Keratinocyte (primary cell): ENCODE measurements around the gene CACNA1C. TPM values are rescaled to one million over a fixed set of nuclear protein-coding genes. Genes with fewer than 3 reads are reported as not detected.

Experiments used
- DNase-seq: peaks from one replicate; pipeline ENCODE4 v3.0.0-alpha.2; 2011; ENCODE audit warnings: low read depth, missing footprints, low spot score
- FAIRE-seq: peaks from 2 replicates; lab custom pipeline; 2011; peaks lifted over from hg19 to GRCh38; lab: Jason Lieb, UNC
- H2AFZ ChIP-seq: 2 replicates; pipeline ENCODE4 v1.6.0; 2012; ENCODE audit warnings: low read length, control low read depth, inconsistent platforms; ENCODE audit not compliant: control insufficient read depth
- H3K27ac ChIP-seq: 2 replicates; pipeline ENCODE4 v1.5.1; 2011; ENCODE audit warnings: low read length; ENCODE audit not compliant: control insufficient read depth, insufficient read depth
- H3K27me3 ChIP-seq: 3 replicates; pipeline ENCODE4 v1.6.0; 2011; ENCODE audit warnings: low read length; ENCODE audit not compliant: control insufficient read depth, insufficient read depth; ENCODE audit errors: extremely low read depth
- H3K36me3 ChIP-seq, 2 experiments: 2 replicates in 1 of 2; 3 replicates in 1 of 2; pipeline ENCODE4 v1.5.1; 2011; ENCODE audit warnings: low read length in 2 of 2, mild to moderate bottlenecking in 1 of 2; ENCODE audit not compliant: control insufficient read depth in 2 of 2, insufficient read depth in 2 of 2; ENCODE audit errors: extremely low read depth in 1 of 2
- H3K4me1 ChIP-seq: 3 replicates; pipeline ENCODE4 v1.5.1; 2011; ENCODE audit warnings: low read length; ENCODE audit not compliant: control insufficient read depth, insufficient read depth; ENCODE audit errors: extremely low read depth
- H3K4me2 ChIP-seq: 3 replicates; pipeline ENCODE4 v1.6.0; 2011; ENCODE audit warnings: low read depth, low read length; ENCODE audit not compliant: control insufficient read depth, insufficient read depth; ENCODE audit errors: extremely low read depth
- H3K4me3 ChIP-seq, 3 experiments: fragments of 200-600 bp in 1 of 3; sonication (generic) in 1 of 3; 2 replicates in 2 of 3; 3 replicates in 1 of 3; pipeline ENCODE4 v1.5.1; 2011 to 2016; ENCODE audit warnings: low read length in 3 of 3, mild to moderate bottlenecking in 3 of 3, control low read depth in 2 of 3, inconsistent platforms in 1 of 3, low read depth in 1 of 3, mixed read lengths in 1 of 3, mixed run types in 1 of 3, moderate library complexity in 1 of 3; ENCODE audit not compliant: control insufficient read depth in 2 of 3, insufficient read depth in 2 of 3; ENCODE audit errors: extremely low read depth in 1 of 3
- H3K79me2 ChIP-seq: 2 replicates; pipeline ENCODE4 v1.6.0; 2012; ENCODE audit warnings: low read length; ENCODE audit not compliant: control insufficient read depth, insufficient read depth
- H3K9ac ChIP-seq: 3 replicates; pipeline ENCODE4 v1.6.0; 2011; ENCODE audit warnings: low read length; ENCODE audit not compliant: control insufficient read depth, insufficient read depth; ENCODE audit errors: extremely low read depth
- H3K9me1 ChIP-seq: 3 replicates; pipeline ENCODE4 v1.6.0; 2011; ENCODE audit warnings: low read length; ENCODE audit not compliant: control insufficient read depth, insufficient read depth; ENCODE audit errors: extremely low read depth
- H3K9me3 ChIP-seq: 2 replicates; pipeline ENCODE4 v1.5.1; 2012; ENCODE audit warnings: low read depth, low read length; ENCODE audit not compliant: control insufficient read depth
- H4K20me1 ChIP-seq: 3 replicates; pipeline ENCODE4 v1.6.0; 2011; ENCODE audit warnings: low read length; ENCODE audit not compliant: control insufficient read depth, insufficient read depth; ENCODE audit errors: extremely low read depth
- EZH2 ChIP-seq: IDR thresholded peaks from one replicate; pipeline ENCODE4 v1.6.1; 2012; ENCODE audit warnings: inconsistent platforms, mild to moderate bottlenecking, low read length, moderate library complexity
- dilution Hi-C: fragments of 300-500 bp; cut with MboI; formaldehyde crosslinking; loops from one replicate; pipeline ENCODE4 v1.7.0; 2020; ENCODE audit warnings: low sequenced_read_pairs; ENCODE audit not compliant: extremely low pct_ligation_motif_present
- polyA plus RNA-seq, 5 experiments: library from polyadenylated mRNA; depleted of rRNA in 3 of 5; stranded (reverse) in 3 of 5; stranded (forward) in 1 of 5; unstranded in 1 of 5; fragments of >200 nt; gene quantifications; 1 replicate in 1 of 5; 2 replicates in 3 of 5; 3 replicates in 1 of 5; pipeline versions ENCODE4 v1.2.1 to v1.2.3, GENCODE V29; 2011 to 2012; ENCODE audit warnings: missing spikeins in 2 of 5, low read depth in 1 of 5, low replicate concordance in 1 of 5
- TF ChIP-seq, protein P1 (sequence below), 3 experiments: IDR thresholded peaks in 1 of 3; conservative IDR thresholded peaks in 1 of 3; optimal IDR thresholded peaks in 1 of 3; 2 replicates in 2 of 3; 3 replicates in 1 of 3; pipeline versions ENCODE3 to v1.5.1; 2011; ENCODE audit warnings: low read length in 3 of 3, mild to moderate bottlenecking in 3 of 3, moderate library complexity in 2 of 3, control low read depth in 1 of 3, inconsistent platforms in 1 of 3; ENCODE audit not compliant: insufficient read depth in 2 of 3; ENCODE audit errors: extremely low read depth in 1 of 3

Gene CACNA1C
- polyA plus RNA-seq, 1 donor (not counting 4 experiments of a cell fraction or from before 2014, with no cell fraction given): not detected

DNA sequence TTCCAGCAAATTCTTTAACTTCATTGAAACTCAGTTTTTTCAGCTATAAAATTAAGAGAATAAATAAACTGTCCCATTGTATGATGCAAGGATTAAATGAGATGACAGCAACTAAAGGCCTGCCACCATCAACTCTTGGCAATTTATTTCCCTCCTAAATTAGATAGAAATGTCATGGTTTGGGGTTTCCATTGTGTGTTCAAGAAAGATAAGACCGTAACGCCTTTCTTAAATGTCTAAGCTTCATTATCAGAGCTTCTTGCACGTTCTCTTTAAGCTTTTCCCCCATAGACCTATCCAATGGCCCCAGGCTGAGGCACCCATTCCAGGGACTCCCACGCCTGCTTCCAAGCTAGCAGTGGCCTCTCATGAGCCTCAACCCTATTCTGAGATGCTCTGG lies 281.9 kb downstream of the CACNA1C start:
- FAIRE-seq: no peak
- TF ChIP-seq EZH2: no peak
- TF ChIP-seq, protein P1, sequence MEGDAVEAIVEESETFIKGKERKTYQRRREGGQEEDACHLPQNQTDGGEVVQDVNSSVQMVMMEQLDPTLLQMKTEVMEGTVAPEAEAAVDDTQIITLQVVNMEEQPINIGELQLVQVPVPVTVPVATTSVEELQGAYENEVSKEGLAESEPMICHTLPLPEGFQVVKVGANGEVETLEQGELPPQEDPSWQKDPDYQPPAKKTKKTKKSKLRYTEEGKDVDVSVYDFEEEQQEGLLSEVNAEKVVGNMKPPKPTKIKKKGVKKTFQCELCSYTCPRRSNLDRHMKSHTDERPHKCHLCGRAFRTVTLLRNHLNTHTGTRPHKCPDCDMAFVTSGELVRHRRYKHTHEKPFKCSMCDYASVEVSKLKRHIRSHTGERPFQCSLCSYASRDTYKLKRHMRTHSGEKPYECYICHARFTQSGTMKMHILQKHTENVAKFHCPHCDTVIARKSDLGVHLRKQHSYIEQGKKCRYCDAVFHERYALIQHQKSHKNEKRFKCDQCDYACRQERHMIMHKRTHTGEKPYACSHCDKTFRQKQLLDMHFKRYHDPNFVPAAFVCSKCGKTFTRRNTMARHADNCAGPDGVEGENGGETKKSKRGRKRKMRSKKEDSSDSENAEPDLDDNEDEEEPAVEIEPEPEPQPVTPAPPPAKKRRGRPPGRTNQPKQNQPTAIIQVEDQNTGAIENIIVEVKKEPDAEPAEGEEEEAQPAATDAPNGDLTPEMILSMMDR (optimal IDR thresholded peaks at IDR 0.05 in 1 of 3, IDR thresholded peaks at IDR 0.05 in 1 of 3, conservative IDR thresholded peaks at IDR 0.05 in 1 of 3; ENCODE audit: extremely low read depth in 1 of 3, insufficient read depth in 2 of 3, low read length in 3 of 3): no peak

DNA sequence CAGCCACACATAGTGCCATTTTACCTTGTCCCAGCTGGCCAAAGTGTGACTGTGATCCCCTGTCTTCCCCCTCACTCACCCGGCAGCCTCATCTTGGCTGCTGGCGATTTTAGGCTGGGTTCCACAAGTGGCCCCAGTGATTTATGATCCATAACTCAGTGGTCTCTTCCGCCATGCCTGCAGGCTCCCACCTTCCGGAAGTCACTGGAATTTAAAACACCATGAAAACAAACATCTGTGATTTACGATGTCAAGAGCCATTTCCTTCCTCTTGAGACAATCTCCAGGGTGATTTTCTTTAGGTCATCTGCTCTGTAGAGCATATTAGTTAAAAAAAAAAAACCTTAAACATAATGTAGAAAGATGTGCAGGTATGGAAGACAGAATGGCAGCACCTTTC lies 282.3 kb downstream of the CACNA1C start:
- no peaks in the 10 kb centered on the region for H3K79me2 ChIP-seq
- DNase-seq (no peak), FAIRE-seq (no peak)
- H3K9me3 ChIP-seq: no peaks in the 10 kb centered on the region
- H2AFZ ChIP-seq: no peak overlapping the region
- H3K27ac ChIP-seq: no peak overlapping the region
- H3K4me2 ChIP-seq: no peak overlapping the region
- H3K27me3 ChIP-seq: no peaks in the 10 kb centered on the region
- H3K4me1 ChIP-seq: peaks cover 8% of the 10 kb centered on the region
- H3K4me3 ChIP-seq: no peak overlapping the region
- no peaks in the 10 kb centered on the region for H3K36me3 ChIP-seq
- no peak overlapping the region for H3K9ac ChIP-seq
- TF ChIP-seq, protein P1 (optimal IDR thresholded peaks at IDR 0.05 in 1 of 3, IDR thresholded peaks at IDR 0.05 in 1 of 3, conservative IDR thresholded peaks at IDR 0.05 in 1 of 3; ENCODE audit: extremely low read depth in 1 of 3, insufficient read depth in 2 of 3, low read length in 3 of 3): no peak
- TF ChIP-seq EZH2: no peak
- H3K9me1 ChIP-seq: no peaks in the 10 kb centered on the region
- dilution Hi-C loops: no loop called here
- no peaks in the 10 kb centered on the region for H4K20me1 ChIP-seq

More for the DNA sequence above, 281.9 kb downstream of the CACNA1C start:
- no peaks in the 10 kb centered on the region for H3K9me1 ChIP-seq
- H3K9me3 ChIP-seq: no peaks in the 10 kb centered on the region
- no peak for DNase-seq
- H2AFZ ChIP-seq: no peak overlapping the region
- H3K4me3 ChIP-seq: no peak overlapping the region
- no peak overlapping the region for H3K9ac ChIP-seq
- H3K4me1 ChIP-seq: peaks cover 8% of the 10 kb centered on the region
- no peak overlapping the region for H3K4me2 ChIP-seq
- dilution Hi-C loops: no loop called here
- no peak overlapping the region for H3K27ac ChIP-seq
- no peaks in the 10 kb centered on the region for H3K27me3 ChIP-seq
- H3K79me2 ChIP-seq: no peaks in the 10 kb centered on the region
- H3K36me3 ChIP-seq: no peaks in the 10 kb centered on the region
- H4K20me1 ChIP-seq: no peaks in the 10 kb centered on the region
